GM12873 (cell line): ENCODE measurements around the gene PSME1.

Source experiments
- TF ChIP-seq, protein P1 (sequence below): IDR thresholded peaks from 2 replicates; pipeline ENCODE4 v1.5.1; 2012; ENCODE audit warnings: low read depth, mild to moderate bottlenecking, moderate library complexity, low read length, control low read depth; ENCODE audit not compliant: insufficient read depth; ENCODE audit errors: missing control alignments

PSME1 gene

DNA sequence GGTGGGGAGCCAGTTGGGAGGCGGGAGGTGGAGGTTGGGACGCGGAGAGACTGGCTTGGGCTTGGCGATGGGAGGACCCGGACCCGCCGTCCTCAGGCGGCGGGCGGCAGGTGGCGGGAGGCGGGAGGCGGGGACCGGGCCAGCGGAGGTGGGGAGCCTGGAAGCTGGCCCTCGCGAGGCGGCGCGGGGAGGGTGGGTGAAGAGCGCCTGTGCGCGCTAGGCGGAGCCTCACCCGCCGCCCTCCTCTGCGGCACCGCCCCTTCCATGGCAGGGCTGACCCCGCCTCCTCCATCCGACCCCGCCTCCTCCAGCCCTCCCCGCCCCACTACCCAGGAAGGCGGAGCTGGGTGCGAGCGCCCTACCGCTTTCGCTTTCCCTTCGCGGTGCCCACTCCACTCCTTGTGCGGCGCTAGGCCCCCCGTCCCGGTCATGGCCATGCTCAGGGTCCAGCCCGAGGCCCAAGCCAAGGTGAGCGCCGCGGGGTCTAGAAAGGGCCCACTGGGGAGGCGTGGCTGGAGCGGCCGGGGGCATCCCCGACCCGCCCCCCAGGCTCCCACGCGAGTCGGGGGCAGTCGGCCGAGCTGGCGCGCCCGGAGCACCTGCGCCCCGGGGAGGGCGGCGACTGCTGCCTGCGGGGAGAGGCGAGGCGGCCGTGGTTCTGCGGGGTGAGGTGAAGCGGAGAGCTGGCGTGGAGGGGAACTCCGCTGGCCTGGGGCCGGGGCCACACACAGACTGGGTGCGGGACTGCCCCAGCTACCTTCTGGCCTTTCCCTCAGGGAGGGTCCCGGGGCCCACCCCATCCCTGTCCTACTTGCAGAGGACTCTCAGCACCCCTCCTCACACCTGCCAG lies at the start of gene PSME1:
PSME1 (plus strand) TSS at position 361 of the 850 bp plus-strand sequence; CDS start at position 430, 69 bp downstream.
- TF ChIP-seq, protein P1, sequence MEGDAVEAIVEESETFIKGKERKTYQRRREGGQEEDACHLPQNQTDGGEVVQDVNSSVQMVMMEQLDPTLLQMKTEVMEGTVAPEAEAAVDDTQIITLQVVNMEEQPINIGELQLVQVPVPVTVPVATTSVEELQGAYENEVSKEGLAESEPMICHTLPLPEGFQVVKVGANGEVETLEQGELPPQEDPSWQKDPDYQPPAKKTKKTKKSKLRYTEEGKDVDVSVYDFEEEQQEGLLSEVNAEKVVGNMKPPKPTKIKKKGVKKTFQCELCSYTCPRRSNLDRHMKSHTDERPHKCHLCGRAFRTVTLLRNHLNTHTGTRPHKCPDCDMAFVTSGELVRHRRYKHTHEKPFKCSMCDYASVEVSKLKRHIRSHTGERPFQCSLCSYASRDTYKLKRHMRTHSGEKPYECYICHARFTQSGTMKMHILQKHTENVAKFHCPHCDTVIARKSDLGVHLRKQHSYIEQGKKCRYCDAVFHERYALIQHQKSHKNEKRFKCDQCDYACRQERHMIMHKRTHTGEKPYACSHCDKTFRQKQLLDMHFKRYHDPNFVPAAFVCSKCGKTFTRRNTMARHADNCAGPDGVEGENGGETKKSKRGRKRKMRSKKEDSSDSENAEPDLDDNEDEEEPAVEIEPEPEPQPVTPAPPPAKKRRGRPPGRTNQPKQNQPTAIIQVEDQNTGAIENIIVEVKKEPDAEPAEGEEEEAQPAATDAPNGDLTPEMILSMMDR: no peak

DNA sequence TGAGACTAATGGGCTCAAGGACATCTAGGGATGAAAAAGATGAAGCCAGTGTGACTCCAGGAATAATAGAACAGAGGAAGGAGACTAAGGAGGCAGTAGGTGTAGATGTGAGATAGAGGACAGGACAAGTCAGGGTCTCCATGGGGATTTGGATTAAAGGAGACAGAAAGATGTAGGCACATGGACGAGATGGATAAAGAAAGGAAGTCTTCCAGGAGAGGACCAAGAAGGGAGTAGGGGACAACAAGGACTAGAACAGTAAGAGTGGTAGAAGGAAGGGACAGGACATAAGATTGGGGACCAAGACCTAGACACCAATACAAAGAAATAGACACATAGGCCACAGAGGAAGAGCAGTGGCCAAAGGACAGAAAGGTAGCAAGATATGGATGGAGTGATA lies 49.0 kb upstream of the PSME1 start:
- TF ChIP-seq, protein P1: no peak

DNA sequence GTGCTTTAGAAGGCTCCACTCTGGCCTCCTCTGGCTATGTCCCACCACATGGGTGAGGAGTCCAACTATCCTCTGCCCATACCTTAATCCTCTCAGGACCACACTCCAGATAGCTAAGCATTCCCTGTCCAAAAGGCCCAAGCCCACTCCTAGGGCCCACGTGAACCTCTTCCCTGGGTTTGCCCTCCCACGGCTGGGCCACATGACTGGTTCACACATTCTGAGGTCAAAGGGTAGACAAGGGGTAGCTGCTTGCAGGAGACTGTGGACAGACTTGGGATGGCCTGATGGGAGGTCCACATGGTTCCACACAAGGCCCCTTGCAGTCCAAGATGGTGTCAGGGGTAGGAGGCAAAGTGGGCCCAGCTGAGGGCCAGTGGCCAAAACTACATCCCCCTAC lies 47.9 kb upstream of the PSME1 start:
- TF ChIP-seq, protein P1: no peak

DNA sequence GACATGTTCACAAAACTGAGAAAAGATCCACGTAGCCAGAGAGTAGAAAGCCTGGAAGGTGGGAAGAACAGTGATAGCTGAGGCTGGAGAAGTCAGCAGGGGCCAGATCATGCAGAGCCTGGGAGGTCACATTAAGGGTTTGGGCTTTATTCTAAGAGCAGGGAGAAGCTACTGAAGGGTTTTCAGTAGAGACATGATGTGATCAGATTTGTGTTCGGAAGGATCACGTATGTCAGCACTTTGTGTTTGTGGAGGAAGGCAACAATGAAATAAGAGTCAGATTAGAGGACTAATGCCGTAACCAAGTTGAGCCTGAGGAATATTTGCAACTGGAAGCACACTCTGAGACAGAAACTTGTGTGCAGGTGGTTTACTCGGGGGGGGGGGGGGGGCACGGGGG lies 46.1 kb upstream of the PSME1 start:
- TF ChIP-seq, protein P1: no peak

DNA sequence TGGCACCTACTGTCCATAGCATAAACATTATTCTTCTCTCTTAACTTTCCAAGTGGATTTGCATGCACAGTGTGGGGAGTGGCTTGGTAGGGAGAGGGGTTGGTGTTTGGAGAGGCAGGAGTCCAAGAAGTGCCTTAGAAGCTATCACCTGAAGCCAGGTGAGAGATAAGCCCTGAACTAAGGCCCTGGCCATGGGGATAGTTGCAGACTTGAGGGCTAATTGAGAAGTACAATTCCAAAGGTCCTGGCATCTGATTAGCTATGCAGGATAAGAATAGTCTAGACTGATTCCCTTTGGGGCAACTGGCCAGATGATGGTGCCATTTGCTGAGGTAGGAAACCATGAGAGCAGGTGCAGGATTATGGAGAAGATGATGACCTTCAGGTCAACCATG lies 43.9 kb upstream of the PSME1 start:
- TF ChIP-seq, protein P1: no peak

DNA sequence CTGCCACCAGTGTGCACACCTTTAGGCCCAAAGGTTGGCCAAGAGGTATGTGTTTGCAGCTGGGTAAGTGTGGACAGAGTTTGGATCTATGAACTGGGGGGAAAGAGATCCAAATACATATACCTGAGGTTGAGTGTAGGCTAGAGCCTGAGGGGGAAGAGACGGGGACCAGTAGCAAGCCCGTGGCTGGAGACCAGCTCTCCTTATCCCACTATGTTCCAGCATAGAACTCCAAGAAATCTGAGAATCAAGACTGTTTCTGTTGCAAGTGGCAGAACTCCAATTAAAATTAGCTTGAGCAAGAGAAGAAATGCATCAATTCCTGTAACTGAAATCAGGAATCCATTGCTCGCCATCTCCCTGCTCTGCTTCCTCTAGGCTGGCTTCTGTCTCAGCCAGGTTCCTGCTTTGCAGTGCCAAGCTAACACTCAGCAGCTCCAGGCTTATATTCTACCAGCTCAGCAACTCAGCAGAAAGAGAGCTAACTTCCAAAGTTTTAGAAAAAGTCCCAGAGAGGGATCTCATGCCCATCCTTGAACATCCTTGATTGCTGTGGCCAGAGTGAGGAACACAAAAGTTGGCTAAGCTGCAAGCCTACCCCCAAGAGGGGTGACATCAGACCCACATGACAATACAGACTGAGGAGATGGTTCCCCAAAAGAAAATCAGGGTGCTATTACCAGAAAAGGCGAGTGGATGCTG lies 43.3 kb upstream of the PSME1 start:
- TF ChIP-seq, protein P1: no peak

DNA sequence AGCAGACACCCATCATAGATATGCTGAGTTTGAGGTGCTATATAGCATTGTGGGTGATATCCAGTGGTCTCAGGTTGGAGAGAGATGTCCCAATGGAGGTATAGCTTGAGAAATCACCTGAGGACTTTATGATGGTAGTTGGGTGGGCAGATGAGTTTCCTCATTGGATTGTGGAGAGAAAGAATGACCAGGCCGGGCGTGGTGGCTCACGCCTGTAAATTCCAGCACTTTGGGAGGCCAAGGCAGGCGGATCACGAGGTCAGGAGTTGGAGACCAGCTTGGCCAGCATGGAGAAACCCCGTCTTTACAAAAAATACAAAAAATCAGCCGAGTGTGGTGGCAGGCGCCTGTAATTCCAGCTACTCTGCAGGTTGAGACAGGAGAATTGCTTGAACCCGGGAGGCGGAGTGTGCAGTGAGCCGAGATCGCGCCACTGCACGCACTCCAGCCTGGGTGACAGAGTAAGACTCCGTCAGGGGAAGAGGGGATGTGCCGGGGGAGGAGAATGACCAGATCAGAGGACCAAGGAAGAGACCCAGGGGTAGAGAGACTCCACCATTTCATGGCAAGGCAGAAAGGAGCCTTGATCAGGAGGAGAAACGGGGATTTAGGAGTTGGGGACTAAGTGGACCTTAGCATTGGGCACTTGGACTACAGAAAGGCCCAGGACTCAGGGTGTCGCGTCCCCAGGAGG lies 42.6 kb upstream of the PSME1 start:
- TF ChIP-seq, protein P1: no peak
